ENCODE results near the gene ZNF792. TPM values are rescaled to one million over a fixed set of nuclear protein-coding genes. Genes with fewer than 3 reads are reported as not detected.
"Not testable (repeated sequence)": the region's sequence is repeated elsewhere in the genome, so short reads cannot be mapped to it uniquely, and the experiment has no call there.

The ZNF792 gene
- 1 to 10 TPM; 8.3 to 9.1 TPM for total RNA-seq

DNA sequence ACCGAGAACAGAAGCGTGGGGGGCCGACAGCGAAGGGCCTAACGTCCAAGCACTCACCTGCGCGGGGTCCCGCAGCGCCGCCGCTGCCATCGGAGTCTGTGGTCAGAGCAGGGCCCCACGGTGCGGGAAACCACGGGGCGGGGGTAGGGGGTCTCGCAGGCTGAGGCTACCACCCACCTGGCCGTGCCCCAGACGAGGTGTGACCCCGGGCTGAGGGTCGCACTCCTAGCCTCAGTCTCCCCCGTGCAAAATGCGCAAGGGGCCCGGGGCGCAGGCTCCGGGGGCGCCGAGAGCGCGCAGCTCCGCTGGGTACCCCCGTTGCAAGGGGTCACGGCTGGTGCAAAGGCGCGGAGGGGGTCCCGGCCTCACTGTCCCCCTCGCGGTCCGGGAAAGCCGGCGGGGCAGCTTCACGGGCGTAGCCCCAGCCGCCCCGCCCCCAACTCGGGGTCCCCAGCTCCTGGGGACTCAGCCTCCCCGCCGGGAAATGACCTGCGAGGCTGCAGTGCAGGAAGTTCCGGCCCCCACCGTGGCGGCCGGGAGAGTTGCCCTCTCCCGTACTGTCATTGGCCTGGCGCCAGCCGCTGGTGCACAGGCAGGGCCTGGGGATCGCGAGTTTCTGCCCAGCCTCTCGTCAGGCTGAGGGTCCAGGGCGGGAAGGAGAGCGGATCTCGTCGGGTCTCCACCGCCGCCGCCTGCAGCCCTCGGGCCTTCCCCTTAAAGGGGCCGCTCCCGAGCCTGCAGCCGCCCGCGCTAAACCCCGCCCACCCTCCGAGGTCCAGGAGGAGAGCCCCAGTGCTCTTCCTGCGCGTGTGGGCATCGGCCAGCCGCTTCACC lies at the start of gene ZNF792:
ZNF792 (minus strand) TSS at position 657 of the 834 bp plus-strand sequence; CDS start at position 90, 567 bp downstream.
- DNase-seq, result peak; percentile 68 to 71
- Mint-ChIP-seq H3K4me1 (ENCODE audit: low read depth) (peaks cover 25% of the 10 kb centered on the region), H3K9me3 (peaks cover 19 to 33% of the 10 kb centered on the region in 2 donors), H3K27ac (peak within 1 kb of the TSS; percentile 21), H3K27me3 (ENCODE audit: low read depth) (no peaks in the 10 kb centered on the region), H3K36me3 (ENCODE audit: insufficient read depth in 2 of 2) (peaks cover 45 to 47% of the 10 kb centered on the region in 2 donors), H3K4me3 (peak within 1 kb of the TSS; percentile 98)
- peak; percentile 84 to 88 for ATAC-seq (replicated peaks in 1 of 2)

GRCh38 chr19:35013041-35013819 lies 49.2 kb upstream of the ZNF792 start:
- peak overlapping the region; percentile 55 to 62 for H3K4me3 Mint-ChIP-seq

GRCh38 chr19:35011737-35012682 lies 48.0 kb upstream of the ZNF792 start:
- peaks cover 70% of the 10 kb centered on the region for H3K4me1 Mint-ChIP-seq (ENCODE audit: low read depth)
- no peaks in the 10 kb centered on the region for H3K9me3 Mint-ChIP-seq
- H3K27me3 Mint-ChIP-seq (ENCODE audit: low read depth), result no peaks in the 10 kb centered on the region
- H3K27ac Mint-ChIP-seq, result peak overlapping the region; percentile 17
- DNase-seq (no peak), ATAC-seq (replicated peaks in 1 of 2) (peak; percentile 32)
- peaks cover 6 to 25% of the 10 kb centered on the region in 2 donors for H3K36me3 Mint-ChIP-seq (ENCODE audit: insufficient read depth in 2 of 2)
- peak overlapping the region; percentile 50 to 66 for H3K4me3 Mint-ChIP-seq

More at GRCh38 chr19:35013041-35013819, 49.2 kb upstream of the ZNF792 start:
- H3K4me1 Mint-ChIP-seq (ENCODE audit: low read depth), result peaks cover 66% of the 10 kb centered on the region
- H3K9me3 Mint-ChIP-seq, result no peaks in the 10 kb centered on the region
- H3K27ac Mint-ChIP-seq, result peak overlapping the region; percentile 90
- H3K27me3 Mint-ChIP-seq (ENCODE audit: low read depth), result no peaks in the 10 kb centered on the region
- peaks cover 9 to 32% of the 10 kb centered on the region in 2 donors for H3K36me3 Mint-ChIP-seq (ENCODE audit: insufficient read depth in 2 of 2)
- DNase-seq, result peak; percentile 78 to 86
- ATAC-seq (replicated peaks in 1 of 2), result peak; percentile 79 to 81

DNA sequence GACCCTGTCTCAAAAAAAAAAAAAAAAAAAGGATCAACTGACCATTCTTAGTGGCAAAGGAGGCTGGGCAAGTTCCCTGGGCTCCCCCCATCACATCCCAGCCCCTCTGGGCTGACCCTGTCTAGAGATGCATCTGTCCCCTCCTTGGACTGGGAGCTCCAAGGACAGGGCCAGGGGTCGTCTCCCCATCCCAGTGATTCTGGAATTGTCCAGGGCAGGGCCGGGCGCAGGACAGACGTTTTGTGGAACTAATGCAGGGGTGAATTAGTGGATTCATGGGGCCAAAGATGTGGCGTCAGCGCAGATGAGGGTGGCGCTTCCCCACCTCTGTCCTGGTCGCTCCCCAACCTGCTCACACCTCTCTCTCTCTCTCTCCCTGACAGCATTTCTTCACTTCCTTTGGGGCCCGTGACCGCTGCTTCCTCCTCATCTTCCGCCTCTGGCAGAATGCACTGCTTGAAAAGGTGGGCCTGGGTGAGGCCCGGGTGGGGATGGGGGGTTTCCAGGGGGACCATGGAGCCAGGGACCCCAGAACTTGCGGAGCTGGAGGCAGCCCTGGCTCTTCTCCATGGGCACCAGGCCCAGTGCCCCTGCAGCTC lies 47.2 kb upstream of the ZNF792 start:
- Mint-ChIP-seq H3K9me3 (no peaks in the 10 kb centered on the region), H3K36me3 (ENCODE audit: insufficient read depth in 2 of 2) (peaks cover 9 to 32% of the 10 kb centered on the region in 2 donors), H3K4me1 (ENCODE audit: low read depth) (peaks cover 76% of the 10 kb centered on the region), H3K4me3 (peak overlapping the region; percentile 34 to 66), H3K27me3 (ENCODE audit: low read depth) (no peaks in the 10 kb centered on the region), H3K27ac (peak overlapping the region; percentile 17)
- ATAC-seq (replicated peaks in 1 of 2) (peak in 1 of 2 donors; percentile 19), DNase-seq (no peak)

- Mint-ChIP-seq H3K4me3 (no peak overlapping the region), H3K4me1 (ENCODE audit: low read depth) (peaks cover 87% of the 10 kb centered on the region), H3K36me3 (ENCODE audit: insufficient read depth in 2 of 2) (peaks cover 11 to 29% of the 10 kb centered on the region in 2 donors), H3K9me3 (no peaks in the 10 kb centered on the region), H3K27me3 (ENCODE audit: low read depth) (no peaks in the 10 kb centered on the region), H3K27ac (no peak overlapping the region)
- ATAC-seq (replicated peaks in 1 of 2) (no peak), DNase-seq (no peak)
Observed at GRCh38 chr19:35009424-35010415, 45.7 kb upstream of the ZNF792 start.

DNA sequence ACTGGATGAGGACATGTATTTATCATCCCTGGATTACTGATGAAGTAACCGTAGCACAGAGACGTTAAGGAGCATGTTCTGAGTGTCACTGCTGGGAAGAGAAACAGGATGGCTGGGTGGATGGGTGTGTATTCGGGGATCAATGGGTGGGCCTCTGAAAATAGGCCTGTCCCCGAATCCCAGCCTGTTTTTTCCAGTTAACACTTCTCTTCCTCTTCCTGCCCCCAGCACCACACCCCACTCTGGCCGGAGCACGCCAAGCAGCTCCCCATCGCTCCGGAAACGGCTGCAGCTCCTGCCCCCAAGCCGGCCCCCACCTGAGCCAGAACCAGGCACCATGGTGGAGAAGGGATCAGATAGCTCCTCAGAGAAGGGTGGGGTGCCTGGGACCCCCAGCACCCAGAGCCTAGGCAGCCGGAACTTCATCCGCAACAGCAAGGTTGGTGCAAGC lies 44.9 kb upstream of the ZNF792 start:
- H3K9me3 Mint-ChIP-seq, result no peaks in the 10 kb centered on the region

DNA sequence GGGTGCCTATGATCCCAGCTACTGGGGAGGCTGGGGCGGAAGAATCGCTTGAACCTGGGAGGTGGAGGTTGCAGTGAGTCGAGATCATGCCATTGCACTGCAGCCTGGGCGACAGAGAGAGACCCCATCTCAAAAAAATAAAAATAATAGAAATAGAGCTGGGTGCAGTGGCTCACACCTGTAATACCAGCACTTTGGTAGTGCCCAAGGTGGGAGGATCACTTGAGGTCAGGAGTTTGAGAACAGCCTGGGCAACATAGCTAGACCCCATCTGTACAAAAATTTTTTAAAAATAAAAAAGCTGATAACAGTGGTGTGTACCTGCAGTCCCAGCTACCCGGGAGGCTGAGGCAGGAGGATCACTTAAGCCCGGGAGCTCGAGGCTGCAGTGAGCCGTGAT lies 43.4 kb upstream of the ZNF792 start:
- not testable (repeated sequence) for DNase-seq; H3K27me3 Mint-ChIP-seq (ENCODE audit: low read depth); H3K4me3 Mint-ChIP-seq; ATAC-seq (replicated peaks in 1 of 2); H3K9me3 Mint-ChIP-seq
- peaks cover 14 to 27% of the 10 kb centered on the region in 2 donors for H3K36me3 Mint-ChIP-seq (ENCODE audit: insufficient read depth in 2 of 2)
- peak overlapping the region; percentile 82 for H3K27ac Mint-ChIP-seq
- peaks cover 84% of the 10 kb centered on the region for H3K4me1 Mint-ChIP-seq (ENCODE audit: low read depth)

More for the DNA sequence above, 44.9 kb upstream of the ZNF792 start:
- Mint-ChIP-seq H3K4me3 (no peak overlapping the region), H3K27ac (no peak overlapping the region), H3K36me3 (ENCODE audit: insufficient read depth in 2 of 2) (peaks cover 11 to 28% of the 10 kb centered on the region in 2 donors), H3K27me3 (ENCODE audit: low read depth) (no peaks in the 10 kb centered on the region), H3K4me1 (ENCODE audit: low read depth) (peaks cover 84% of the 10 kb centered on the region)
- DNase-seq (no peak), ATAC-seq (replicated peaks in 1 of 2) (no peak)

GRCh38 chr19:35006999-35007365 lies 43.0 kb upstream of the ZNF792 start:
- Mint-ChIP-seq H3K27me3 (ENCODE audit: low read depth) (no peaks in the 10 kb centered on the region), H3K4me1 (ENCODE audit: low read depth) (peaks cover 84% of the 10 kb centered on the region), H3K36me3 (ENCODE audit: insufficient read depth in 2 of 2) (peaks cover 18 to 30% of the 10 kb centered on the region in 2 donors), H3K9me3 (no peaks in the 10 kb centered on the region), H3K4me3 (no peak overlapping the region), H3K27ac (peak overlapping the region; percentile 82)
- DNase-seq (no peak), ATAC-seq (replicated peaks in 1 of 2) (no peak)

GRCh38 chr19:35006342-35006998 lies 42.4 kb upstream of the ZNF792 start:
- H3K9me3 Mint-ChIP-seq, result no peaks in the 10 kb centered on the region
- H3K27me3 Mint-ChIP-seq (ENCODE audit: low read depth), result no peaks in the 10 kb centered on the region
- peak overlapping the region; percentile 82 for H3K27ac Mint-ChIP-seq
- ATAC-seq (replicated peaks in 1 of 2) (no peak), DNase-seq (no peak)
- no peak overlapping the region for H3K4me3 Mint-ChIP-seq
- H3K36me3 Mint-ChIP-seq (ENCODE audit: insufficient read depth in 2 of 2), result peaks cover 20 to 36% of the 10 kb centered on the region in 2 donors
- H3K4me1 Mint-ChIP-seq (ENCODE audit: low read depth), result peaks cover 84% of the 10 kb centered on the region

DNA sequence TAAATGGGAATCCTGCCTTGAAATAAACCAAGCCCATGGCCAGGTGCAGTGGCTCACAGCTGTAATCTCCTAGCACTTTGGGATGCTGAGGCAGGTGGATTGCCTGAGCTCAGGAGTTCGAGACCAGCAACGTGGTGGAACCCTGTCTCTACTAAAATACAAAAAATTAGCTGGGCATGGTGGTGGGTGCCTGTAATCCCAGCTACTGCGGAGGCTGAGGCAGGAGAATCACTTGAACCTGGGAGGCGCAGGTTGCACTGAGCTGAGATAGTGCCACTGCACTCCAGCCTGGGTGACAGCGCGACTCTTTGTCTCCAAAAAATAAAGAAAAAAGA lies 41.9 kb upstream of the ZNF792 start:
- not testable (repeated sequence) for ATAC-seq (replicated peaks in 1 of 2); H3K27me3 Mint-ChIP-seq (ENCODE audit: low read depth); H3K9me3 Mint-ChIP-seq; DNase-seq; H3K4me3 Mint-ChIP-seq
- Mint-ChIP-seq H3K27ac (peak overlapping the region; percentile 45), H3K4me1 (ENCODE audit: low read depth) (peaks cover 80% of the 10 kb centered on the region), H3K36me3 (ENCODE audit: insufficient read depth in 2 of 2) (peaks cover 24 to 41% of the 10 kb centered on the region in 2 donors)
